GM12878 (cell line): ENCODE results near the gene GPC5.

ENCODE experiments used
- BRCA1 ChIP-seq: IDR thresholded peaks from 2 replicates; pipeline ENCODE4 v1.6.1; 2011; ENCODE audit warnings: low read depth, low read length, improper control_type of control experiment
- CBX5 ChIP-seq: sonication (generic); IDR thresholded peaks from 2 replicates; pipeline ENCODE4 v1.6.1; 2016; ENCODE audit warnings: low read depth, moderate library complexity, mild to moderate bottlenecking, inconsistent platforms
- CREB1 ChIP-seq: IDR thresholded peaks from 2 replicates; pipeline ENCODE4 v1.6.1; 2012; ENCODE audit warnings: low read depth, mild to moderate bottlenecking, inconsistent platforms
- NFYB ChIP-seq: IDR thresholded peaks from 2 replicates; pipeline ENCODE4 v1.6.1; 2011; ENCODE audit warnings: low read depth, mild to moderate bottlenecking, low read length, improper control_type of control experiment, moderate library complexity; ENCODE audit not compliant: insufficient read depth
- RAD21 ChIP-seq: IDR thresholded peaks from 2 replicates; pipeline ENCODE4 v1.6.1; 2011; ENCODE audit warnings: mild to moderate bottlenecking, low read depth, low read length, moderate library complexity; ENCODE audit not compliant: insufficient read depth
- SMAD1 ChIP-seq: fragments of 450-650 bp; IDR thresholded peaks from 2 replicates; pipeline ENCODE4 v1.6.1; 2018; ENCODE audit warnings: mild to moderate bottlenecking, low read depth; ENCODE audit not compliant: partially characterized antibody
- SMARCA5 ChIP-seq: fragments of 450-650 bp; IDR thresholded peaks from 2 replicates; pipeline ENCODE4 v1.6.1; 2017; ENCODE audit warnings: mild to moderate bottlenecking
- ZZZ3 ChIP-seq: IDR thresholded peaks from 2 replicates; pipeline ENCODE4 v1.6.1; 2011; ENCODE audit warnings: low read depth; ENCODE audit not compliant: control insufficient read depth, insufficient read length
- TF ChIP-seq, protein P1 (sequence below), 3 experiments: IDR thresholded peaks in 2 of 3; conservative IDR thresholded peaks in 1 of 3; 2 replicates each; pipeline ENCODE4 v1.5.1; 2011; ENCODE audit warnings: low read depth in 3 of 3, low read length in 3 of 3, mild to moderate bottlenecking in 3 of 3, control low read depth in 2 of 3, moderate library complexity in 2 of 3, inconsistent platforms in 1 of 3, mixed read lengths in 1 of 3; ENCODE audit not compliant: control insufficient read depth in 2 of 3, insufficient read depth in 1 of 3; ENCODE audit errors: extremely low read depth in 1 of 3
- TF ChIP-seq, protein P2 (sequence below): IDR thresholded peaks from 2 replicates; pipeline ENCODE4 v1.6.1; 2012; ENCODE audit warnings: low read length, inconsistent platforms

DNA sequence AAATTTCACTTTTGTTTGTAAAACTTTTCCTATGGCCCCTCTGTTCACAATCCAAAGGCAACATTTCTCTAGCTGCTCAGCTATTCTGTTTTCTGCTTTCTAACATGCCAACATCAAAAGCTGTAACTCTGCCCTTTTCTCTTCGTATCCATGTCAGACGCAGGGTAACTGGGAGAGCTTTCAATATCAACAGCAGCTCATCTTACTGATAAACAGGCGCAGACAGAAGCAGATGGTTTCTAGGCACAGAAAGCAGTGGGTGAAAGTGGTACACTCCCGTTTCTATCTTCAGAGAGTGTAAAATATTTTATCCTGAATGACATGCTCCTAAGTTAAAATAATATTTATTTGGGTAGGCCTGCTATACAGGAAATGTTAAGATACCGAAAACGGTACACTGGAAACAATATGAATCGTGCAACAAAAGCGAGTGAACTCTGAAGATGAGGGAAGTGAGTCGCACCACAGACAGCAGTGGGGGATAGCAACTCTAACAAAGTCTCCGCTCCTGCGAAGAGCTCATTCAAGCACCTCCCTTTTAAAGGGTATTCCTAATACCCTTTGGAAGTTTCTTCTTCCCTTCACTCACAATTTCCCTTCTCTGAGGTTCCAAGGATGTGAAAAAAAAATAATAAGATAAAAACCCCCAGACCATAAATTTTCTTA lies 798.3 kb downstream of the GPC5 start:
- TF ChIP-seq SMARCA5 (no peak), SMAD1 (no peak), CREB1 (no peak), RAD21 (no peak), CBX5 (no peak), NFYB (no peak), BRCA1 (no peak), ZZZ3 (no peak)
- TF ChIP-seq, protein P1, sequence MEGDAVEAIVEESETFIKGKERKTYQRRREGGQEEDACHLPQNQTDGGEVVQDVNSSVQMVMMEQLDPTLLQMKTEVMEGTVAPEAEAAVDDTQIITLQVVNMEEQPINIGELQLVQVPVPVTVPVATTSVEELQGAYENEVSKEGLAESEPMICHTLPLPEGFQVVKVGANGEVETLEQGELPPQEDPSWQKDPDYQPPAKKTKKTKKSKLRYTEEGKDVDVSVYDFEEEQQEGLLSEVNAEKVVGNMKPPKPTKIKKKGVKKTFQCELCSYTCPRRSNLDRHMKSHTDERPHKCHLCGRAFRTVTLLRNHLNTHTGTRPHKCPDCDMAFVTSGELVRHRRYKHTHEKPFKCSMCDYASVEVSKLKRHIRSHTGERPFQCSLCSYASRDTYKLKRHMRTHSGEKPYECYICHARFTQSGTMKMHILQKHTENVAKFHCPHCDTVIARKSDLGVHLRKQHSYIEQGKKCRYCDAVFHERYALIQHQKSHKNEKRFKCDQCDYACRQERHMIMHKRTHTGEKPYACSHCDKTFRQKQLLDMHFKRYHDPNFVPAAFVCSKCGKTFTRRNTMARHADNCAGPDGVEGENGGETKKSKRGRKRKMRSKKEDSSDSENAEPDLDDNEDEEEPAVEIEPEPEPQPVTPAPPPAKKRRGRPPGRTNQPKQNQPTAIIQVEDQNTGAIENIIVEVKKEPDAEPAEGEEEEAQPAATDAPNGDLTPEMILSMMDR (IDR thresholded peaks at IDR 0.05 in 2 of 3, conservative IDR thresholded peaks at IDR 0.05 in 1 of 3; ENCODE audit: control insufficient read depth in 2 of 3, extremely low read depth in 1 of 3, insufficient read depth in 1 of 3, low read depth in 3 of 3, low read length in 3 of 3) = no peak
- TF ChIP-seq, protein P2, sequence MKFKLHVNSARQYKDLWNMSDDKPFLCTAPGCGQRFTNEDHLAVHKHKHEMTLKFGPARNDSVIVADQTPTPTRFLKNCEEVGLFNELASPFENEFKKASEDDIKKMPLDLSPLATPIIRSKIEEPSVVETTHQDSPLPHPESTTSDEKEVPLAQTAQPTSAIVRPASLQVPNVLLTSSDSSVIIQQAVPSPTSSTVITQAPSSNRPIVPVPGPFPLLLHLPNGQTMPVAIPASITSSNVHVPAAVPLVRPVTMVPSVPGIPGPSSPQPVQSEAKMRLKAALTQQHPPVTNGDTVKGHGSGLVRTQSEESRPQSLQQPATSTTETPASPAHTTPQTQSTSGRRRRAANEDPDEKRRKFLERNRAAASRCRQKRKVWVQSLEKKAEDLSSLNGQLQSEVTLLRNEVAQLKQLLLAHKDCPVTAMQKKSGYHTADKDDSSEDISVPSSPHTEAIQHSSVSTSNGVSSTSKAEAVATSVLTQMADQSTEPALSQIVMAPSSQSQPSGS = no peak
